K562 (cell line): ENCODE measurements around the gene FAM83F. TPM values are rescaled to one million over a fixed set of nuclear protein-coding genes. Genes with fewer than 3 reads are reported as not detected.

ENCODE experiments used
- ARID2 ChIP-seq: fragments of 450-650 bp; IDR thresholded peaks from 2 replicates; pipeline ENCODE4 v1.6.1; 2017; ENCODE audit warnings: antibody characterized with exemption, mild to moderate bottlenecking
- CHCHD3 ChIP-seq: fragments of 250-450 bp; sonication (Bioruptor Pico); IDR thresholded peaks from 2 replicates; pipeline ENCODE4 v2.1.2; 2022; ENCODE audit warnings: mild to moderate bottlenecking
- ETV6 ChIP-seq, 3 experiments: fragments of 150-350 bp in 1 of 3; sonication (generic) in 1 of 3; formaldehyde crosslinking in 1 of 3; IDR thresholded peaks; 2 replicates each; pipeline versions ENCODE4 v1.6.1 to v1.8.0; 2014 to 2022; ENCODE audit warnings: borderline replicate concordance in 2 of 3, low read depth in 2 of 3, antibody characterized with exemption in 1 of 3, low read length in 1 of 3, mild to moderate bottlenecking in 1 of 3, missing genetic modification reagents in 1 of 3
- GABPB2 ChIP-seq: fragments of 250-450 bp; sonication (Bioruptor Pico); conservative IDR thresholded peaks from 2 replicates; pipeline ENCODE4 v1.5.1; 2021; ENCODE audit warnings: mild to moderate bottlenecking
- GATA2 ChIP-seq: sonication (generic); formaldehyde crosslinking; IDR thresholded peaks from 2 replicates; pipeline ENCODE4 v1.4.0; 2020; ENCODE audit warnings: mild to moderate bottlenecking, missing genetic modification reagents
- ZNF121 ChIP-seq: sonication (generic); formaldehyde crosslinking; conservative IDR thresholded peaks from 2 replicates; pipeline ENCODE4 v1.8.0; 2022; ENCODE audit warnings: missing genetic modification reagents
- ZNF23 ChIP-seq: fragments of 250-450 bp; sonication (Bioruptor Pico); IDR thresholded peaks from 2 replicates; pipeline ENCODE4 v1.4.0; 2020; ENCODE audit warnings: mild to moderate bottlenecking
- polyA plus RNA-seq, 8 experiments: library from polyadenylated mRNA; depleted of rRNA in 4 of 8; stranded (reverse) in 5 of 8; unstranded in 3 of 8; fragments of >200 nt; fragmentation: Nextera tagmentation in 2 of 8; fragmentation: Illumina TruSeq in 1 of 8; extraction: Ambion mirVana in 2 of 8; extraction: Trizol in 1 of 8; gene quantifications; 2 replicates each; pipeline versions ENCODE4 v1.2.1 to v1.2.3, GENCODE V29; 2011 to 2014; ENCODE audit warnings: inconsistent platforms in 1 of 8, missing spikeins in 1 of 8
- total RNA-seq, 7 experiments: library from RNA; depleted of rRNA in 6 of 7; stranded (reverse); fragments of >200 nt in 6 of 7; fragmentation: Illumina TruSeq in 2 of 7; extraction: Trizol in 2 of 7; gene quantifications; 2 replicates each; pipeline versions ENCODE4 v1.2.1 to v1.2.3, GENCODE V29; 2011 to 2021; ENCODE audit warnings: low replicate concordance in 1 of 7
- TF ChIP-seq, protein P1 (sequence below): sonication (generic); formaldehyde crosslinking; IDR thresholded peaks from 2 replicates; pipeline ENCODE4 v1.8.0; 2022; ENCODE audit warnings: mild to moderate bottlenecking, low read depth, missing genetic modification reagents
- TF ChIP-seq, protein P2 (sequence below): fragments of 250-450 bp; sonication (Bioruptor Pico); IDR thresholded peaks from 2 replicates; pipeline ENCODE4 v1.5.0; 2021; ENCODE audit warnings: mild to moderate bottlenecking, borderline replicate concordance
- TF ChIP-seq, protein P3 (sequence below): IDR thresholded peaks from 2 replicates; pipeline ENCODE4 v1.6.1; 2011; ENCODE audit not compliant: insufficient read length; ENCODE audit errors: extremely low read depth
- TF ChIP-seq, protein P4 (sequence below): IDR thresholded peaks from 2 replicates; pipeline ENCODE4 v1.6.1; 2014; ENCODE audit warnings: antibody characterized with exemption
- TF ChIP-seq, protein P5 (sequence below): fragments of 450-650 bp; IDR thresholded peaks from 2 replicates; pipeline ENCODE4 v1.6.1; 2016
- TF ChIP-seq, protein P6 (sequence below): fragments of 250-450 bp; sonication (Bioruptor Pico); IDR thresholded peaks from 2 replicates; pipeline ENCODE4 v1.8.0; 2021; ENCODE audit warnings: moderate library complexity, mild to moderate bottlenecking, inconsistent platforms
- TF ChIP-seq, protein P7 (sequence below): IDR thresholded peaks from 3 replicates; pipeline ENCODE4 v1.6.1; 2011; ENCODE audit warnings: borderline replicate concordance, mild to moderate bottlenecking, moderate library complexity; ENCODE audit not compliant: insufficient read length; ENCODE audit errors: extremely low read depth

The FAM83F gene
- total and polyA plus RNA-seq, 9 of the 15 experiments (the other 6 are each of a cell fraction or from before 2014, with no cell fraction given): under 0.01 to 0.13 (median 0.04) TPM; not detected in 1

DNA sequence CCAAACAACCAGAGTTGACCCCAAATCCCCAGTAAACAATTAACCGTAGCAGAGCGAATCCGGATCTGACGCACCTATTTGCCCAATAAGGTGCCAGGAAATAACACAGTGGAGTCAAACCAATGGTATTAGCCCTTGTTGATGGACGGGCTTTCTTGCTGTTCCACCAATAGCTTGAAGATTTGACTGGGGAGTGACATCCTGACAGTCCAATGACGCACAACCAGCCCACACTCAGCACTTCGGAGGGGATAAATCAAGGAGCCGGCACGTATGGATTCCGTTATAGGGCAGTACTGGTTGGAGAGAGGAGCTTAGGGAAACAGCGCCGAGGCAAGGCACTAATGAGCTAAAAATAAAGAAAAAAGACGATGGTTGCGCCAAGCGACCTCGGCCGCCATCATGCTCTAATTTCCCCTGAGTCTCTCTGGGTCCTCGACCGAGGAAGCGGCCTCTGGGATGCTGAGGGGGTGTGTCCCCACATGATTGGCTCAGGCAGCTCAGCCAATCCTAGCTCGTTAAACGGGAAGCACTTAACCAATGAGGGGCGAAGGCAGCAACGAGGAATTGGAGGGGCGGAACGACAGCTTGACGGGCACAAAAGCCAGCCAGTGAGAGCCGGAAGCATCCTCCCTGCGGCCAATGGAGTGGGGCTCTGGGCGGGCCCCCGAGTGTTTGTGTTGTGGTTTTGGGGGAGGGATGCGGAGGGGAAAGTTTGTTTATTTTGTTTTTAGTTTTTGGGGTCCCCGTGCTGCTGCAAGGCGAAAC lies 49.5 kb downstream of the FAM83F start (continued):
- TF ChIP-seq, protein P1, sequence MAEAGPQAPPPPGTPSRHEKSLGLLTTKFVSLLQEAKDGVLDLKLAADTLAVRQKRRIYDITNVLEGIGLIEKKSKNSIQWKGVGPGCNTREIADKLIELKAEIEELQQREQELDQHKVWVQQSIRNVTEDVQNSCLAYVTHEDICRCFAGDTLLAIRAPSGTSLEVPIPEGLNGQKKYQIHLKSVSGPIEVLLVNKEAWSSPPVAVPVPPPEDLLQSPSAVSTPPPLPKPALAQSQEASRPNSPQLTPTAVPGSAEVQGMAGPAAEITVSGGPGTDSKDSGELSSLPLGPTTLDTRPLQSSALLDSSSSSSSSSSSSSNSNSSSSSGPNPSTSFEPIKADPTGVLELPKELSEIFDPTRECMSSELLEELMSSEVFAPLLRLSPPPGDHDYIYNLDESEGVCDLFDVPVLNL (CRISPR knock-in tag): no peak
- TF ChIP-seq, protein P2, sequence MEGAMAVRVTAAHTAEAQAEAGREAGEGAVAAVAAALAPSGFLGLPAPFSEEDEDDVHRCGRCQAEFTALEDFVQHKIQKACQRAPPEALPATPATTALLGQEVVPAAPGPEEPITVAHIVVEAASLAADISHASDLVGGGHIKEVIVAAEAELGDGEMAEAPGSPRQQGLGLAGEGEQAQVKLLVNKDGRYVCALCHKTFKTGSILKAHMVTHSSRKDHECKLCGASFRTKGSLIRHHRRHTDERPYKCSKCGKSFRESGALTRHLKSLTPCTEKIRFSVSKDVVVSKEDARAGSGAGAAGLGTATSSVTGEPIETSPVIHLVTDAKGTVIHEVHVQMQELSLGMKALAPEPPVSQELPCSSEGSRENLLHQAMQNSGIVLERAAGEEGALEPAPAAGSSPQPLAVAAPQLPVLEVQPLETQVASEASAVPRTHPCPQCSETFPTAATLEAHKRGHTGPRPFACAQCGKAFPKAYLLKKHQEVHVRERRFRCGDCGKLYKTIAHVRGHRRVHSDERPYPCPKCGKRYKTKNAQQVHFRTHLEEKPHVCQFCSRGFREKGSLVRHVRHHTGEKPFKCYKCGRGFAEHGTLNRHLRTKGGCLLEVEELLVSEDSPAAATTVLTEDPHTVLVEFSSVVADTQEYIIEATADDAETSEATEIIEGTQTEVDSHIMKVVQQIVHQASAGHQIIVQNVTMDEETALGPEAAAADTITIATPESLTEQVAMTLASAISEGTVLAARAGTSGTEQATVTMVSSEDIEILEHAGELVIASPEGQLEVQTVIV (CRISPR knock-in tag): no peak
- TF ChIP-seq CHCHD3 (CRISPR knock-in tag) (no peak), ETV6 (IDR thresholded peaks at IDR 0.05; ENCODE audit: borderline replicate concordance in 1 of 2, low read depth in 2 of 2, low read length in 1 of 2) (no peak), ETV6 (CRISPR knock-in tag; IDR thresholded peaks at IDR 0.05; ENCODE audit: borderline replicate concordance) (no peak), GATA2 (CRISPR knock-in tag) (no peak), ZNF121 (no peak), GABPB2 (no peak), ARID2 (no peak), ZNF23 (no peak)
- TF ChIP-seq, protein P3, sequence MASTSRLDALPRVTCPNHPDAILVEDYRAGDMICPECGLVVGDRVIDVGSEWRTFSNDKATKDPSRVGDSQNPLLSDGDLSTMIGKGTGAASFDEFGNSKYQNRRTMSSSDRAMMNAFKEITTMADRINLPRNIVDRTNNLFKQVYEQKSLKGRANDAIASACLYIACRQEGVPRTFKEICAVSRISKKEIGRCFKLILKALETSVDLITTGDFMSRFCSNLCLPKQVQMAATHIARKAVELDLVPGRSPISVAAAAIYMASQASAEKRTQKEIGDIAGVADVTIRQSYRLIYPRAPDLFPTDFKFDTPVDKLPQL: no peak
- TF ChIP-seq, protein P4, sequence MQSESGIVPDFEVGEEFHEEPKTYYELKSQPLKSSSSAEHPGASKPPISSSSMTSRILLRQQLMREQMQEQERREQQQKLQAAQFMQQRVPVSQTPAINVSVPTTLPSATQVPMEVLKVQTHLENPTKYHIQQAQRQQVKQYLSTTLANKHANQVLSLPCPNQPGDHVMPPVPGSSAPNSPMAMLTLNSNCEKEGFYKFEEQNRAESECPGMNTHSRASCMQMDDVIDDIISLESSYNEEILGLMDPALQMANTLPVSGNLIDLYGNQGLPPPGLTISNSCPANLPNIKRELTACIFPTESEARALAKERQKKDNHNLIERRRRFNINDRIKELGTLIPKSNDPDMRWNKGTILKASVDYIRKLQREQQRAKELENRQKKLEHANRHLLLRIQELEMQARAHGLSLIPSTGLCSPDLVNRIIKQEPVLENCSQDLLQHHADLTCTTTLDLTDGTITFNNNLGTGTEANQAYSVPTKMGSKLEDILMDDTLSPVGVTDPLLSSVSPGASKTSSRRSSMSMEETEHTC: no peak
- TF ChIP-seq, protein P5, sequence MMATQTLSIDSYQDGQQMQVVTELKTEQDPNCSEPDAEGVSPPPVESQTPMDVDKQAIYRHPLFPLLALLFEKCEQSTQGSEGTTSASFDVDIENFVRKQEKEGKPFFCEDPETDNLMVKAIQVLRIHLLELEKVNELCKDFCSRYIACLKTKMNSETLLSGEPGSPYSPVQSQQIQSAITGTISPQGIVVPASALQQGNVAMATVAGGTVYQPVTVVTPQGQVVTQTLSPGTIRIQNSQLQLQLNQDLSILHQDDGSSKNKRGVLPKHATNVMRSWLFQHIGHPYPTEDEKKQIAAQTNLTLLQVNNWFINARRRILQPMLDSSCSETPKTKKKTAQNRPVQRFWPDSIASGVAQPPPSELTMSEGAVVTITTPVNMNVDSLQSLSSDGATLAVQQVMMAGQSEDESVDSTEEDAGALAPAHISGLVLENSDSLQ: peak; percentile 99
- TF ChIP-seq, protein P6, sequence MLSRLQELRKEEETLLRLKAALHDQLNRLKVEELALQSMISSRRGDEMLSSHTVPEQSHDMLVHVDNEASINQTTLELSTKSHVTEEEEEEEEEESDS (CRISPR knock-in tag): no peak
- TF ChIP-seq, protein P7, sequence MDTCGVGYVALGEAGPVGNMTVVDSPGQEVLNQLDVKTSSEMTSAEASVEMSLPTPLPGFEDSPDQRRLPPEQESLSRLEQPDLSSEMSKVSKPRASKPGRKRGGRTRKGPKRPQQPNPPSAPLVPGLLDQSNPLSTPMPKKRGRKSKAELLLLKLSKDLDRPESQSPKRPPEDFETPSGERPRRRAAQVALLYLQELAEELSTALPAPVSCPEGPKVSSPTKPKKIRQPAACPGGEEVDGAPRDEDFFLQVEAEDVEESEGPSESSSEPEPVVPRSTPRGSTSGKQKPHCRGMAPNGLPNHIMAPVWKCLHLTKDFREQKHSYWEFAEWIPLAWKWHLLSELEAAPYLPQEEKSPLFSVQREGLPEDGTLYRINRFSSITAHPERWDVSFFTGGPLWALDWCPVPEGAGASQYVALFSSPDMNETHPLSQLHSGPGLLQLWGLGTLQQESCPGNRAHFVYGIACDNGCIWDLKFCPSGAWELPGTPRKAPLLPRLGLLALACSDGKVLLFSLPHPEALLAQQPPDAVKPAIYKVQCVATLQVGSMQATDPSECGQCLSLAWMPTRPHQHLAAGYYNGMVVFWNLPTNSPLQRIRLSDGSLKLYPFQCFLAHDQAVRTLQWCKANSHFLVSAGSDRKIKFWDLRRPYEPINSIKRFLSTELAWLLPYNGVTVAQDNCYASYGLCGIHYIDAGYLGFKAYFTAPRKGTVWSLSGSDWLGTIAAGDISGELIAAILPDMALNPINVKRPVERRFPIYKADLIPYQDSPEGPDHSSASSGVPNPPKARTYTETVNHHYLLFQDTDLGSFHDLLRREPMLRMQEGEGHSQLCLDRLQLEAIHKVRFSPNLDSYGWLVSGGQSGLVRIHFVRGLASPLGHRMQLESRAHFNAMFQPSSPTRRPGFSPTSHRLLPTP: no peak
